Endothelial cell of umbilical vein (primary cell): Measurements from ENCODE around the gene MAPKAP1.

Experiments used
- CTCF ChIP-seq, 2 donors: IDR thresholded peaks; 1 replicate in 1 of 2; 2 replicates in 1 of 2; pipeline ENCODE4 v1.5.1; 2011; ENCODE audit warnings: low read length in 2 of 2, mild to moderate bottlenecking in 2 of 2, moderate library complexity in 2 of 2, control low read depth in 1 of 2, inconsistent platforms in 1 of 2, low read depth in 1 of 2; ENCODE audit not compliant: insufficient read depth in 1 of 2; ENCODE audit errors: extremely low read depth in 1 of 2
- JUN ChIP-seq: IDR thresholded peaks from 2 replicates; pipeline ENCODE4 v1.6.1; 2011; ENCODE audit warnings: borderline replicate concordance, low read depth; ENCODE audit not compliant: insufficient read length, insufficient read depth
- POLR2A ChIP-seq: IDR thresholded peaks from 2 replicates; pipeline ENCODE4 v1.6.1; 2012; ENCODE audit warnings: low read depth, mild to moderate bottlenecking, control low read depth, low read length
- POLR2AphosphoS5 ChIP-seq: IDR thresholded peaks from 2 replicates; pipeline ENCODE4 v1.6.1; 2012; ENCODE audit warnings: low read depth, mild to moderate bottlenecking, control low read depth, low read length, moderate library complexity; ENCODE audit not compliant: insufficient read depth

DNA sequence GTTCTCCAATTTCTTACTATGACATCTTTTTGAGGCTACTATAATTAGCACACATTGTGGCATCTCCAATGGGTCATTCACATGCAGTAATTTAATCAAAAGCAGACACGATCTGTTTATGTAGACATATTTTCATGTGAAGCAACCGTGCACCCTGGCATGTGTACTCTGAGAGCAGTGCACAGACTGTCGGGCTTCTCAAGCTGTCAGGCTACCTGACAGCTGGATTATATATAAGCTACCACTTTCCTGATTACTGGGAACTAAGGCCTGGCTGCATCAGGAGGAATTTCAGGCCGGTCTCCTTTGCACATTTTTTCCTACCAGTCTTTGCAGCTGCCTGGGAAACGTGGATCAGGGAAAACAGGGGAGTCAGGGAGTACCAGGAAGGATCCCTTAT, 197.5 kb downstream of the MAPKAP1 start:
- no peak for TF ChIP-seq CTCF (IDR thresholded peaks at IDR 0.05; ENCODE audit: extremely low read depth in 1 of 2, insufficient read depth in 1 of 2, low read depth in 1 of 2, low read length in 2 of 2)
- TF ChIP-seq POLR2AphosphoS5: no peak
- TF ChIP-seq POLR2A: no peak
- no peak for TF ChIP-seq JUN
